ENCODE results near the gene PRPS1L1.

Gene PRPS1L1

GRCh38 chr7:18027628-18028027 lies at the start of gene PRPS1L1:
Gene PRPS1L1 (minus strand): TSS chr7:18027846.
- in situ Hi-C loops (cut with MboI; ENCODE audit: low sequenced_read_pairs), result no loop called here

GRCh38 chr7:18076461-18076860 lies 48.8 kb upstream of the PRPS1L1 start:
- in situ Hi-C loops (cut with MboI; ENCODE audit: low sequenced_read_pairs), result no loop called here

DNA sequence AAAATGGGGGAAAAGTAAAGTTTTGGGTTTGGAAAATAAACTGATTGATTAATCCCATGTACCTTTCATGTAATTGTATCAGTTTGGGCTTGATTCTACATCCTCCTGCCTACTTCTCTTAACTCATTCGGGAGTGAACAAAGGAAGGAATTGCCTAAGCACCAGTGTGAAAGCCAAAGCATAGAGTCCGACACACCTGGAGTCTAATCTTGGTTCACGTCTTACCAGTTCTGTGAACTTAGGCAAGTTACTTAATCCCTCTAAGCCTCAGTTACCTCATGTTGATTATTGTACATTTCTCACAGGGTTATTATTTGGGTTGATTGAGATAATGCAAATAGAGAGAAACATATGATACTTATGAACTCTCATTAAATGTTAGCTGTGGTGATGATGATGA lies 41.1 kb upstream of the PRPS1L1 start:
- in situ Hi-C loops (cut with MboI; ENCODE audit: low sequenced_read_pairs), result no loop called here

DNA sequence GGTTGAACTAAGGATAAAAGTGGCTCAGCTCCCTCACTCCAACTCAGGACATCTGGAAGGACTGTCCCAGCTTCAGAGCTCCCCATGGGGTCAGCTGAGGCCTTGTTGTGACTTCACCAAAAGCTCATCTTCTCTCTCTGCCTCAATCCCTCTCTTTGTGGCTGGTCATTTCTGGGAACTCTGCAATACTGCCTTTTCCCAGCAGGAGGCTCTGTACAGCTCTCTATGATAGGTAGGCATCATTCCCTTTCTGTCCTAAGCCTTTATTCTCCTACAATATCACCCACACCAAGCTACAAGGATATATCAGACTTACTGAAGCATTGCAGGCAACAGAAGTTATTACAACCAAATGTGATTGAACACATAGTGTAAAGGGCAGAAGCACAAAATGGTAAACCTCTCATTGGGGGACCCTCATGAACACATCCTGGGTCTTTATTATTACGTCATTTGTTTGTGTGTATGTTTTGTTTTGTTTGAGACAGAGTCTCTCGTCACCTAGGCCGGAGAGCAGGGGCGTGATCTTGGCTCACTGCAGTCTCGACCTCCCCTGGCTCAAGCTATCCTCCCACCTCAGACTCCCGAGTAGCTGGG lies 36.7 kb upstream of the PRPS1L1 start:
- in situ Hi-C loops (cut with MboI; ENCODE audit: low sequenced_read_pairs), result no loop called here

DNA sequence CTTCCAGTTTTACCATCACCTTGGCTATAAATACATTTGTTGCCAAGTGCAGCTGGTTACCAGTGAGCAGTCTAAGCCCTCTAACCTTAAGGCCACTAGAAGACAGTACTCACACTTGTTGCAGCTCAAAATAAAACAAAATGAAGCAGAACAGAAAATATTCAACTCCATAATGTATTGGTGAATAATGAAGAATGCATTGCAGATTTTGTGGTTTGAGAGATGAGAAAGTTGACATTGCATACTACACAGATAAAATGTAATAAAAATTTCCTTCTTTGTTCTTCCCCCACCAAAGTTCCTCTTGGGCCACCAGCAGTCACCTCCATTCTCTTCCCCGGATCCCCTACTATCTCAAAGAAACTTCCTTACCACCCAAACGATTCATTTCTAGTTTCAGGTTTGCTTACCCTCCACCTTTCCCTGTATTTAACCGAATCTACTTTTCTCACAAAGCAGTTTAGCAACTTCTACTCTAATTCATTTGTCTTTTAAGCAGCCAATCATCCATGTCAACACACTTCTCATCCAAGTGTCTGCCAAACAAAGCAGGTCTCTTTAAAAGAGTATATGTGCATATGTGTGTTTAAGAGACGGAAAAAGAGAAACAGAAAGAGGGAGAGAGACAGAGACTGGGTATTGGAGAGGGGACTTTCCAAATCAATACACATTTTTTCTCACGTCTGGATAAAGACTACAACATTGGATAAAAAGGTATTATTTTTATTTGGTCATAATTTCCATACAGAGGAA lies 35.7 kb upstream of the PRPS1L1 start:
- in situ Hi-C loops (cut with MboI; ENCODE audit: low sequenced_read_pairs), result no loop called here

GRCh38 chr7:18059171-18059570 lies 31.5 kb upstream of the PRPS1L1 start:
- in situ Hi-C loops (cut with MboI; ENCODE audit: low sequenced_read_pairs), result no loop called here

GRCh38 chr7:18053941-18054340 lies 26.3 kb upstream of the PRPS1L1 start:
- in situ Hi-C loops (cut with MboI; ENCODE audit: low sequenced_read_pairs), result no loop called here

DNA sequence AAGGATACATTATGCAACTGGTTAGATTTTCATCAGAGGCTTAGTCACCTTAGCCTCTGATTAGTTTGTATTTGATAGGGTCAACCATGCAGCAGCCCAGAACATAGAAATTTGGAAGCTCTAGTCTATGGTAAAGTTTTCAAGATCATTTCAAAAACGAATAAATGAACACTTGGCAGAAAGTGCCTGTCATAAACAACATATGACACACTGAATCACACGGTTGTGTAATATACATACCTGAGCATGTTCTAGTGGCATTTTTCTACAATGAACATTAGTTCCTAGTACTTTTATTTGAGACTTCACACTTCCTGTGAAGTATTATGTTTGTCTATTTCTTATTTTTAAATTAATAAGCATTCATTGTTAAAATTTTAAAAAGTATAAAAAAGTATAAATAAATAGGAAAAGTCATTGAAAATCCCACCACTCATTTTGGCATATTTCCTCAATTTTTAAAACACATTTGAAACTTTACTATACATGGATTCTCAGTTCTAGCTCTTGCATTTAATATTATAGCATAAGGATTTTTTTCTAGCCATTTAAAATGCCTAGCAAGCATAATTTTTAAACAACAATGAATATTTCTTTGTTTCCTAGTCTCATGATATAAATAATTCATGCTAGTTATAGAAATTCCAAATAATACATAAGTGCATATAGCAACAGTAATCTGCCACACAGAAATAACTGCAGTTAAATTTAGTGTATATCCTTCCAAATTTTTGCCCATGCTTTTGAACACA lies 25.7 kb upstream of the PRPS1L1 start:
- in situ Hi-C loops (cut with MboI; ENCODE audit: low sequenced_read_pairs), result no loop called here

- in situ Hi-C loops (cut with MboI; ENCODE audit: low sequenced_read_pairs), result no loop called here
Measured at GRCh38 chr7:18049262-18049661, 21.6 kb upstream of the PRPS1L1 start.

GRCh38 chr7:18046601-18047000 lies 19.0 kb upstream of the PRPS1L1 start:
- in situ Hi-C loops (cut with MboI; ENCODE audit: low sequenced_read_pairs), result no loop called here

DNA sequence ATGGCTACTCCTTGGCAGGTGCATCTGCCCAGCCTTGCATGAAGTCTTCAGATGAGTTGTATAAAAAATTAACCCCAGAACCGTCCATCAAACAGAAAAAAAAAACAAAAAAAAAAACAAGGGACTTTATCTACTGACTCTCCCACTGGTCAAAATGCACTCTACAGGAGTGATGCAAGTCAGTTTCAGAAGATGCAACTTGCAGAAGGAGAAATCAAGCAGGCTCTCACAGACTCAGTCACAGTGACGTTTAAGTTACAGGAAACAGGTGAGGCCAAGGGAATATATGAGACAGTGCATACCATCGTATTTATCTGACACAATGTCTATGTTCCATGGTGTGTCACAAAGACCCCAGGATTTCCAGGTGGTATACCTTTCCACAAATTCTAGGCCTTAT lies 17.5 kb upstream of the PRPS1L1 start:
- in situ Hi-C loops (cut with MboI; ENCODE audit: low sequenced_read_pairs), result no loop called here

- in situ Hi-C loops (cut with MboI; ENCODE audit: low sequenced_read_pairs), result no loop called here
Measured at GRCh38 chr7:18041191-18041590, 13.5 kb upstream of the PRPS1L1 start.

DNA sequence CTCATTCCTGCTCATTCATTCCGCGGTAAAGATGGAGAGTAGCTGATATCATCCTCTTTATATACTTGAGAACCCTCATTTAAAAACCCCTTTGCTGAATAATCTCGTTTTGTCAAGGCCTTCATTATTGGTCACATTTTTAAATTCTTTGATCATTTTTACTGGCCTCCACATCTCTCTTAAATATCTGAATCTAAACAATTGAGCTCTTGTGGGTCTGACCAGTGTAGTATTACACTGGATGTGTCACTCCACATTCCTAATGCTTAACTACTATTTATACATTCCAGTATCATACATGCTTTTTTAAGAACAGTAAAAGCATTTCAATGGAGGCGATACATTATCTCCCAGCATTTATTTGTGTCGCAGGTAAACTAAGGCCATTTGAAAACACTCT lies 12.6 kb upstream of the PRPS1L1 start:
- in situ Hi-C loops (cut with MboI; ENCODE audit: low sequenced_read_pairs), result no loop called here

GRCh38 chr7:18038382-18038781 lies 10.7 kb upstream of the PRPS1L1 start:
- in situ Hi-C loops (cut with MboI; ENCODE audit: low sequenced_read_pairs), result no loop called here

DNA sequence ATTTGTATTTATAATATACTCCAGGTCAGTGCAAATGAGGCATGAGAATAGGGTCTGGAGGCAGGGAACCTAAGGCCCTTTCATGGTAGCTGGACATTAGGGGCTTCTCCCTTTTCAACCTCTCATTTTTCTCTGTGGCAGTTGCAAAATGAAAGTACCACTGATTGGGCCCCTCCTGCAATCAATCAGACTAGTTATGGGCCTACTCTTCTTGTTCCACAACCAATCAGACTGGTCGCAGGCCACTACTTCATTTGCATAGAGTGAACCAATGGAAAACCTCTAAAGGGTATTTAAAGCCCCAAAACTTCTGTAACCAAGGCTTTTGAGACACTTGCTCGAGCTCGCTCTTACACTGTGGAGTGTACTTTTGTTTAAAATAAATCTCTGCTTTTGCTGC lies 10.0 kb upstream of the PRPS1L1 start:
- in situ Hi-C loops (cut with MboI; ENCODE audit: low sequenced_read_pairs), result no loop called here

- in situ Hi-C loops (cut with MboI; ENCODE audit: low sequenced_read_pairs), result no loop called here
Measured at GRCh38 chr7:18036783-18037182, 9.1 kb upstream of the PRPS1L1 start.

- in situ Hi-C loops (cut with MboI; ENCODE audit: low sequenced_read_pairs), result no loop called here
Measured at GRCh38 chr7:18030758-18031157, 3.1 kb upstream of the PRPS1L1 start.

GRCh38 chr7:18020138-18020715 lies 7.4 kb downstream of the PRPS1L1 start:
- in situ Hi-C loops (cut with MboI; ENCODE audit: low sequenced_read_pairs), result no loop called here

- in situ Hi-C loops (cut with MboI; ENCODE audit: low sequenced_read_pairs), result no loop called here
Measured at GRCh38 chr7:18019555-18019954, 8.1 kb downstream of the PRPS1L1 start.

DNA sequence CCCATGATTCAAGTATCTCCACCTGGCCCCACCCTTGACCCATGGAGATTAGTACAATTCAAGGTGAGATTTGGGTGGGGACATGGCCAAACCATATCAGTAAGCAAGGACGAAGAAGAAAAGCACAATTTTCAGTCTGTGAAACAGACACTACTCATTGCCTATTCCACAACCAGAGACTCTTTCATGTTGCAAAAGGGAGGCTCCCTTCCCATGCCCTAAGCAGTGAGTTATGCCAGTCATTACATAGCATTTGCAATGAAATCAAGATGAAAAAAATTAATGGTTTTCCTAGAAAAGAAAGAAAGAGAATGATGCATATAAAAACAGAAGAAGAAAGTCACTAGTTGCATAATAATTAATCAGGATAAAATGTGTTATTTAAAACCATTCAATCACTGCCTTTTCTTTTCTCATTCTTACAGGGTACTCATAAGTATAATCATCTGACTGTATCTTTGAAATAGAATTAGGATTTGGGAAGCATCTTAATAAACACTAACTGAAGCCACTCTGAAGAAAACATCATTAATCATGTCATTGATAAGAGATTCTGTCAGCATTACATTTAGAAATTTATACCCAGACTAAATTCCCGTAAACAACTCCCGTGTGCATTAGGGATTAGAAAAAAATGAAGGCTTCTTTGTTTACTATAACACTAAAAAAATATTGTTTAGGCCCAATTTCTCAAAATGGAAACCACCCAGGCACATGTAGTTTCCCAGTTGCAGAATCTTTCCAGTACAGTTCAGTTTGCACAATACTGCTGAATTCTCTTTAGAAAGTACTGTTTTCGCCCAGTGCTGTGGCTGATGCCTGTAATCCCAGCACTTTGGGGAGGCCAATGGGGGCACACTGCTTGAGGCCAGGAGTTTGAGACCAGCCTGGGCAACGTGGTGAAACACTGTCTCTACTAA lies 9.1 kb downstream of the PRPS1L1 start:
- in situ Hi-C loops (cut with MboI; ENCODE audit: low sequenced_read_pairs), result no loop called here
